Panc1 (cell line): ENCODE results near the gene ZFAND6.

Experiments used
- CTCF ChIP-seq: fragments of 450-650 bp; IDR thresholded peaks from 2 replicates; pipeline ENCODE4 v1.5.1; 2017; ENCODE audit warnings: mild to moderate bottlenecking
- POLR2AphosphoS5 ChIP-seq: IDR thresholded peaks from 2 replicates; pipeline ENCODE4 v1.6.1; 2012; ENCODE audit warnings: mild to moderate bottlenecking, low read depth, low read length, moderate library complexity
- SIN3A ChIP-seq: IDR thresholded peaks from 2 replicates; pipeline ENCODE4 v1.6.1; 2012; ENCODE audit warnings: low read depth, mild to moderate bottlenecking, low read length, moderate library complexity, borderline replicate concordance; ENCODE audit not compliant: insufficient read depth
- TCF7L2 ChIP-seq: IDR thresholded peaks from 2 replicates; pipeline ENCODE4 v1.6.1; 2011; ENCODE audit warnings: mild to moderate bottlenecking, low read depth, low read length, inconsistent platforms

- no peak for TF ChIP-seq POLR2AphosphoS5
- TF ChIP-seq CTCF: no peak
- TF ChIP-seq SIN3A: no peak
- TF ChIP-seq TCF7L2: no peak
Observed at GRCh38 chr15:80175436-80175835, 116.0 kb downstream of the ZFAND6 start.
